ENCODE measurements around the gene DNAJB1.

DNA sequence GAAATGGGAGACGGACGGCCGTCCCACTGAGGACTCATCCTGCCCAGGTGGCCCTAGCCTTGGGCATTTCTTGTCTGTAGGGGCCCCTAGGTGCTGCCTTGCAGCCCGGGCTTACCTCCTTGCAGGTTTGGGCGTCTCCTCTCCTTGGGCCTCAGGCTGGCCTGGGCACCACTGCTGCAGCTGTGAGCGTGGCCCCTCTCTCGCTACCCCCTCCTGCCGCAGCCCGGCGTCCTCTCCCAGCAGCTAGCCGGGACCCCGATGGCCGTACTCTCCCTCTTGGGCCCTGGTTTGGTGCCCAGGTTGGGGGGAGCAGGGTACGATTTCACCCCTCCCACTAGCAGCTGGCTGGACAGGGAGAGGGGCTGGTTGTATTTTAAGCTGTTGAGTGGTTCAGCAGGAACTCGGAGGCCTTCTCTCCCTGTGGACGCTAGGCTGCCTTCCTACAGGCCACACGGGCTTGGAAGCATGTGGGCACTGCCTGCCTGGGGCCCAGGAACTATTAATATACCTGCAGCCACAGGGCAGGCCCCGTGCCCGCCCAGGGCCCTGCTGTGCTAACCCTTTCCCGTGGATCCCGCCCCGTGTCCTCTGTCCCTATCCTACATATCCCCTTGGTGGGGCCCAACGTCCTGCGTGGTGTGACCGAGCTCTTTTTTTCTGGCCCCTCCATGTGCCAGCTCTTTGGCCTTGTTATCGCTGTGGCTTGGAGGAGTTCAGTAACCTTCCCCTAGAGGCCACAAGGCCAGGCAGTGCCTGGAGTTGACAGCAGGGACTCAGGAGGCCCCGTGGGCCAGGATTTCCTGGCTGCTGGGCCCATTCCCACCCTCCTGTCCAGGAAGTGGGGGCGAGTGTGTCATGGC is 41.9 kb upstream of the DNAJB1 start:
- TF ChIP-seq, protein P1, sequence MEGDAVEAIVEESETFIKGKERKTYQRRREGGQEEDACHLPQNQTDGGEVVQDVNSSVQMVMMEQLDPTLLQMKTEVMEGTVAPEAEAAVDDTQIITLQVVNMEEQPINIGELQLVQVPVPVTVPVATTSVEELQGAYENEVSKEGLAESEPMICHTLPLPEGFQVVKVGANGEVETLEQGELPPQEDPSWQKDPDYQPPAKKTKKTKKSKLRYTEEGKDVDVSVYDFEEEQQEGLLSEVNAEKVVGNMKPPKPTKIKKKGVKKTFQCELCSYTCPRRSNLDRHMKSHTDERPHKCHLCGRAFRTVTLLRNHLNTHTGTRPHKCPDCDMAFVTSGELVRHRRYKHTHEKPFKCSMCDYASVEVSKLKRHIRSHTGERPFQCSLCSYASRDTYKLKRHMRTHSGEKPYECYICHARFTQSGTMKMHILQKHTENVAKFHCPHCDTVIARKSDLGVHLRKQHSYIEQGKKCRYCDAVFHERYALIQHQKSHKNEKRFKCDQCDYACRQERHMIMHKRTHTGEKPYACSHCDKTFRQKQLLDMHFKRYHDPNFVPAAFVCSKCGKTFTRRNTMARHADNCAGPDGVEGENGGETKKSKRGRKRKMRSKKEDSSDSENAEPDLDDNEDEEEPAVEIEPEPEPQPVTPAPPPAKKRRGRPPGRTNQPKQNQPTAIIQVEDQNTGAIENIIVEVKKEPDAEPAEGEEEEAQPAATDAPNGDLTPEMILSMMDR (IDR thresholded peaks at IDR 0.05) = no peak
- no peak for TF ChIP-seq POLR2AphosphoS5 (IDR thresholded peaks at IDR 0.05; ENCODE audit: low read depth, low read length)

All from Panc1 (cell line).